ENCODE results near the gene SLAIN1. TPM values are rescaled to one million over a fixed set of nuclear protein-coding genes. Genes with fewer than 3 reads are reported as not detected.

SLAIN1 gene
- total and polyA plus RNA-seq, 9 donors: 2.9 to 7.5 (median 4.4) TPM

DNA sequence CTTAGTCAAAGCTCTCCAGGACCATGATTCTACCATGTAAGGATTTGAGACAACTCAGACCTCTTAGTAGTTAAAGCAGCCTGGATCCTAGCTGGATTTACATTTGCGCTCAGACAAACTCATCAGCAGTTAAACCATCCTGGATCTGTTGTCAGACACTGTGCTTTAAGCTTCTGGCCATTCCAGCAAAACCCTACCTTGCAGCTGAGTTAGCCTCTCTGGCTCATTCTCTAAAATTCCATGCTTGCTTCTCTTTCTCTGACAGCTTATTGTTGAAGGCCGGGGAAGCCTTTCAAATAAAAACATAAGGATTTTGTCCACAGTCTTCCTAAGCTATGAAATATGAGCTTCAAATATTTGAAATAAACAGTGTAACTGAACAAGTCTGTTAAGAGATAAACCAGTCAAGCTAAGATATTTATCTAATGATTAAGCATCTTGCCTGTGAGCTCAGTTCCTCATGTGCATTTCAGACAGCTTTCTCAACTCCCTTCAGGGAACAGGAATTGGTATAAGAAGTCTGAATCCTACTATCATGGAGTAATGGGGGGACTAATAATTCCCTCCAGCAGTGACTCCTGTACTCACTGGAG, 89.3 kb downstream of the SLAIN1 start:
- H3K9me3 ChIP-seq (replicated peaks; ENCODE audit: control insufficient read depth, low read depth, low read length): peaks cover 15% of the 10 kb centered on the region

GRCh38 chr13:77789376-77789775, 91.9 kb downstream of the SLAIN1 start:
- peak; percentile 27 for DNase-seq
- Histone ChIP-seq H3K36me3 (ENCODE audit: control insufficient read depth, insufficient read depth, low read length) (no peaks in the 10 kb centered on the region), H3K4me3 (ENCODE audit: low read length) (no peak overlapping the region), H3K9me3 (replicated peaks; ENCODE audit: control insufficient read depth, low read depth, low read length) (peaks cover 15% of the 10 kb centered on the region), H3K27ac (ENCODE audit: low read length) (no peak overlapping the region), H3K27me3 (ENCODE audit: control insufficient read depth, insufficient read depth, low read length) (no peaks in the 10 kb centered on the region), H3K4me1 (ENCODE audit: control insufficient read depth, insufficient read depth, low read length) (no peaks in the 10 kb centered on the region)
- WGBS (ENCODE audit: insufficient coverage): 78% methylated on average over 1 of the region's 1 CpG

More for the DNA sequence above, 89.3 kb downstream of the SLAIN1 start:
- WGBS (ENCODE audit: insufficient coverage): 80% methylated on average over 1 of the region's 2 CpGs
- no peak overlapping the region for H3K4me3 ChIP-seq (ENCODE audit: low read length)
- no peaks in the 10 kb centered on the region for H3K4me1 ChIP-seq (ENCODE audit: control insufficient read depth, insufficient read depth, low read length)
- H3K27me3 ChIP-seq (ENCODE audit: control insufficient read depth, insufficient read depth, low read length): no peaks in the 10 kb centered on the region
- DNase-seq: no peak
- no peak overlapping the region for H3K27ac ChIP-seq (ENCODE audit: low read length)
- no peaks in the 10 kb centered on the region for H3K36me3 ChIP-seq (ENCODE audit: control insufficient read depth, insufficient read depth, low read length)

DNA sequence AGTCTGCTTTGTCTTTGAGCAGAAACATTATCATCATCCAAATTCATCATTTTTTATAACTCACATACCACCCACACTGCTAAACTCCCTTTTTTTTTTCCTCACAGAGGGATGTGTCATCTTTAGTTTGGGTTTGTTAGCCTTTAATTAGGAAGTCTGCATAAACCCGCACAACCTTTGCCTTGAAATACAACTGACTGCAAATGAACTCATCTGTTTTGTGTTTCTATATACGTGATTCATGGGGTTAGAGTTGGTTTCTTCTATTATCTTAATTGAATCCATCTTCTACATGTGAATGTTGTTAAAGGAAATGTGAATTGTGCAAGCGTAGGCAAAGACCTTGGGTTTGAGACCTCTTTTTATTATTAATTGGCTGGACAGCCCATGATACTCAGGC, 102.7 kb downstream of the SLAIN1 start:
- no peak overlapping the region for H3K27ac ChIP-seq (ENCODE audit: low read length)
- WGBS (ENCODE audit: insufficient coverage): no CpG with 5 or more reads among the region's 3 CpGs
- no peak overlapping the region for H3K4me3 ChIP-seq (ENCODE audit: low read length)
- no peak for DNase-seq
- H3K27me3 ChIP-seq (ENCODE audit: control insufficient read depth, insufficient read depth, low read length): no peaks in the 10 kb centered on the region
- H3K36me3 ChIP-seq (ENCODE audit: control insufficient read depth, insufficient read depth, low read length): no peaks in the 10 kb centered on the region
- H3K4me1 ChIP-seq (ENCODE audit: control insufficient read depth, insufficient read depth, low read length): no peaks in the 10 kb centered on the region
- H3K9me3 ChIP-seq (replicated peaks; ENCODE audit: control insufficient read depth, low read depth, low read length): no peaks in the 10 kb centered on the region

DNA sequence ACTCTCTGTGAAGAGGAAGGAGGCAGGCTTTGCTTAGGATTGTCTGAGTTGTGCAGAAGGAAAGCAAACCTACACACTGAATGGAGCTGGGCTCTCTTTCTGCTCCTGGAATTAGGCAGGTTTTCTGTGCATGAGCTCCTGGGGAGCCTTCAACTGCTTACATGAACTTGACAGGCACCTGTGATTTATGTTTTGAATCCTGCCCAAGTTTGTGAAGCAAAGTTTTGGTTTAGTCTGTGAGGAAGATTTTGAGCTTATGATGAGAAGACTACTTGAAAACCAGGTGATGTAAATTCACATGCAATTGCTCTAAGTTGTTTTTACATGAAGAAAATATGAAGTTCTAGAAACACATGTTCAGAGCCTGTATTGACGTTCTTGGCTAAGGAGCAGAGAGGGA, 109.0 kb downstream of the SLAIN1 start:
- WGBS (ENCODE audit: insufficient coverage): no CpG with 5 or more reads among the region's 1 CpG

DNA sequence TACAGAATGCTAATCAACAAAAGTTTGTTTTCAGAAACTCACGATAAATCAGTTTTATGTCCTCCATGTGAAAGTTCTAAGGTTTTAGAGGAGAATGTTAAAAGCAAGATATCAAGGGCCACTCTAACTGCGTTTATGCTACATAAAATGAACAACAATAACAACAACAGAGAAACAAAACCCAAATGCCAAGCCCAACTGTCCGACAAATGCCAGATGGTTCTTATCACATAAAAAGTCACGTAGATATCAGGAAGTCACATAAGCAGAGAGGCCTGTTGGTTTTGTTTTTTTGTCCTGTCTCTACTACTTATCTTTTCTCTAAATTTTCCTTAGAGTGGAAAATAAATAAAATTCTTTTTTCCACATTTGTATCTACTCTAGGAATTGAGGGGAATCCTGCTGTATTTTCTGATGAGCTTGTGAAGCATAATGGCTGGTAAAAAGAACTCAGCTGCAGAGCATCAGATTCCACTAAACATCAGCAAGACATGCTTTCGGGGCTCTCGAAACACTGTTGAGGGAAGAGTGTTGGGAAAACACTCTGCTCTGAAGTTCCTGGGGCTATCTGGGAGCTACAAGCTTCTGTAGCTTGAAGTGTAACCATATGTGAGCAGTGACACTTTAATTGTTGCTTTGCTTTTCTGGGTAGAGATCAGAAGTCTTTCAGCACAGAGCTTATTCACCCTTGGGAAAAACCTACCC, 110.1 kb downstream of the SLAIN1 start:
- no peaks in the 10 kb centered on the region for H3K9me3 ChIP-seq (replicated peaks; ENCODE audit: control insufficient read depth, low read depth, low read length)
- no peak for DNase-seq
- no peak overlapping the region for H3K27ac ChIP-seq (ENCODE audit: low read length)
- H3K27me3 ChIP-seq (ENCODE audit: control insufficient read depth, insufficient read depth, low read length): no peaks in the 10 kb centered on the region
- H3K4me1 ChIP-seq (ENCODE audit: control insufficient read depth, insufficient read depth, low read length): no peaks in the 10 kb centered on the region
- no peak overlapping the region for H3K4me3 ChIP-seq (ENCODE audit: low read length)
- no CpG with 5 or more reads among the region's 6 CpGs for WGBS (ENCODE audit: insufficient coverage)
- H3K36me3 ChIP-seq (ENCODE audit: control insufficient read depth, insufficient read depth, low read length): no peaks in the 10 kb centered on the region

More for the DNA sequence above, 109.0 kb downstream of the SLAIN1 start:
- H3K4me3 ChIP-seq (ENCODE audit: low read length): no peak overlapping the region
- H3K9me3 ChIP-seq (replicated peaks; ENCODE audit: control insufficient read depth, low read depth, low read length): no peaks in the 10 kb centered on the region
- no peaks in the 10 kb centered on the region for H3K27me3 ChIP-seq (ENCODE audit: control insufficient read depth, insufficient read depth, low read length)
- no peak overlapping the region for H3K27ac ChIP-seq (ENCODE audit: low read length)
- H3K36me3 ChIP-seq (ENCODE audit: control insufficient read depth, insufficient read depth, low read length): no peaks in the 10 kb centered on the region
- no peaks in the 10 kb centered on the region for H3K4me1 ChIP-seq (ENCODE audit: control insufficient read depth, insufficient read depth, low read length)
- no peak for DNase-seq

- Histone ChIP-seq H3K4me1 (ENCODE audit: control insufficient read depth, insufficient read depth, low read length) (no peaks in the 10 kb centered on the region), H3K27me3 (ENCODE audit: control insufficient read depth, insufficient read depth, low read length) (no peaks in the 10 kb centered on the region)
These were observed 112.9 kb downstream of the SLAIN1 start for GRCh38 chr13:77810430-77810829.

GRCh38 chr13:77810878-77811277, 113.4 kb downstream of the SLAIN1 start:
- Histone ChIP-seq H3K9me3 (replicated peaks; ENCODE audit: control insufficient read depth, low read depth, low read length) (no peaks in the 10 kb centered on the region), H3K27me3 (ENCODE audit: control insufficient read depth, insufficient read depth, low read length) (no peaks in the 10 kb centered on the region), H3K4me3 (ENCODE audit: low read length) (no peak overlapping the region), H3K36me3 (ENCODE audit: control insufficient read depth, insufficient read depth, low read length) (no peaks in the 10 kb centered on the region), H3K27ac (ENCODE audit: low read length) (no peak overlapping the region), H3K4me1 (ENCODE audit: control insufficient read depth, insufficient read depth, low read length) (no peaks in the 10 kb centered on the region)
- WGBS (ENCODE audit: insufficient coverage): no CpG with 5 or more reads among the region's 3 CpGs
- DNase-seq: no peak

More at GRCh38 chr13:77810430-77810829, 112.9 kb downstream of the SLAIN1 start:
- Histone ChIP-seq H3K27ac (ENCODE audit: low read length) (no peak overlapping the region), H3K9me3 (replicated peaks; ENCODE audit: control insufficient read depth, low read depth, low read length) (no peaks in the 10 kb centered on the region), H3K4me3 (ENCODE audit: low read length) (no peak overlapping the region), H3K36me3 (ENCODE audit: control insufficient read depth, insufficient read depth, low read length) (no peaks in the 10 kb centered on the region)
- WGBS (ENCODE audit: insufficient coverage): no CpG with 5 or more reads among the region's 2 CpGs
- no peak for DNase-seq

DNA sequence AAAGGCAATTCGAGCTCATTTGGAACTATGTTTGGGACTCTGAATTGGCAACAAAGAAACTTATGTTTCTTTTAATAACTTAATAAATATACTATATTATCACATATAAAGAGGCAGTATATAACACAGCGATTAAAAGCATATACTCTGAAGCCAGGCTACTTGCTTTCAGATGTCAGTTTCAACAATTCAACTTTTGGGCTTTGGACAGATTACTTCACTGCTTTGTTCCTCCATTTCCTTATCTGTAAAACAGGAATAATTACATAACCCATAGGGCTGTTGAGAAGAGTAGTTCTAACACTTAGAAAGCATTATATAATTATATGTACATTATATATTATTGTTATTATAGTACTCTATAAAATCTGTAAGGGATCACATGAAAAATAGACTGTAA, 113.9 kb downstream of the SLAIN1 start:
- no peak overlapping the region for H3K4me3 ChIP-seq (ENCODE audit: low read length)
- H3K9me3 ChIP-seq (replicated peaks; ENCODE audit: control insufficient read depth, low read depth, low read length): no peaks in the 10 kb centered on the region
- no peak for DNase-seq
- H3K27me3 ChIP-seq (ENCODE audit: control insufficient read depth, insufficient read depth, low read length): no peaks in the 10 kb centered on the region
- no peaks in the 10 kb centered on the region for H3K36me3 ChIP-seq (ENCODE audit: control insufficient read depth, insufficient read depth, low read length)
- no peak overlapping the region for H3K27ac ChIP-seq (ENCODE audit: low read length)
- H3K4me1 ChIP-seq (ENCODE audit: control insufficient read depth, insufficient read depth, low read length): no peaks in the 10 kb centered on the region
- WGBS (ENCODE audit: insufficient coverage): no CpG with 5 or more reads among the region's 2 CpGs

GRCh38 chr13:77811981-77812380, 114.5 kb downstream of the SLAIN1 start:
- no peaks in the 10 kb centered on the region for H3K36me3 ChIP-seq (ENCODE audit: control insufficient read depth, insufficient read depth, low read length)
- H3K9me3 ChIP-seq (replicated peaks; ENCODE audit: control insufficient read depth, low read depth, low read length): no peaks in the 10 kb centered on the region
- H3K27ac ChIP-seq (ENCODE audit: low read length): no peak overlapping the region
- H3K27me3 ChIP-seq (ENCODE audit: control insufficient read depth, insufficient read depth, low read length): no peaks in the 10 kb centered on the region
- no peaks in the 10 kb centered on the region for H3K4me1 ChIP-seq (ENCODE audit: control insufficient read depth, insufficient read depth, low read length)
- no peak for DNase-seq
- no peak overlapping the region for H3K4me3 ChIP-seq (ENCODE audit: low read length)
